ENCODE measurements around the gene MCHR1.

DNA sequence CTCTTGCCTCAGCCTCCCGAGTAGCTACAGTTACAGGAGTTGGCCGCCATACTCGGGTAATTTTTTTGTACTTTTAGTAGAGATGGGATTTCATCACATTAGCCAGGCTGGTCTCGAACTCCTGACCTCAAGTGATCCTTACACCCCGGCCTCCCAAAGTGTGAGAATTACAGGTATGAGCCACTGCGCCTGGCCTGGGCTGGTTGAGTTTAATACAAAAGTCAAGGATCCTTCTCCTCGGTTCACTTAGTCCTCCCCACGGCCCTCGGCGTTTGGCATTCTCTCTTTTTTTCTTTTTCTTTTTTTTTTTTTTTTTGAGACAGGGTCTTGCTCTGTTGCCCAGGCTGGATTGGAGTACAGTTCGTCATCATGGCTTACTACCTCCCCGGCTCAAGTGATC lies 33.0 kb downstream of the MCHR1 start:
- TF ChIP-seq, protein P1, sequence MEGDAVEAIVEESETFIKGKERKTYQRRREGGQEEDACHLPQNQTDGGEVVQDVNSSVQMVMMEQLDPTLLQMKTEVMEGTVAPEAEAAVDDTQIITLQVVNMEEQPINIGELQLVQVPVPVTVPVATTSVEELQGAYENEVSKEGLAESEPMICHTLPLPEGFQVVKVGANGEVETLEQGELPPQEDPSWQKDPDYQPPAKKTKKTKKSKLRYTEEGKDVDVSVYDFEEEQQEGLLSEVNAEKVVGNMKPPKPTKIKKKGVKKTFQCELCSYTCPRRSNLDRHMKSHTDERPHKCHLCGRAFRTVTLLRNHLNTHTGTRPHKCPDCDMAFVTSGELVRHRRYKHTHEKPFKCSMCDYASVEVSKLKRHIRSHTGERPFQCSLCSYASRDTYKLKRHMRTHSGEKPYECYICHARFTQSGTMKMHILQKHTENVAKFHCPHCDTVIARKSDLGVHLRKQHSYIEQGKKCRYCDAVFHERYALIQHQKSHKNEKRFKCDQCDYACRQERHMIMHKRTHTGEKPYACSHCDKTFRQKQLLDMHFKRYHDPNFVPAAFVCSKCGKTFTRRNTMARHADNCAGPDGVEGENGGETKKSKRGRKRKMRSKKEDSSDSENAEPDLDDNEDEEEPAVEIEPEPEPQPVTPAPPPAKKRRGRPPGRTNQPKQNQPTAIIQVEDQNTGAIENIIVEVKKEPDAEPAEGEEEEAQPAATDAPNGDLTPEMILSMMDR (optimal IDR thresholded peaks at IDR 0.05 in 1 of 3, IDR thresholded peaks at IDR 0.05 in 1 of 3, conservative IDR thresholded peaks at IDR 0.05 in 1 of 3; ENCODE audit: extremely low read depth in 1 of 3, insufficient read depth in 2 of 3, low read length in 3 of 3) = no peak
- TF ChIP-seq EZH2 (IDR thresholded peaks at IDR 0.05; ENCODE audit: low read length) = no peak

Measured in keratinocyte (primary cell).